DND-41 (cell line): ENCODE data around the gene RBMS3.

Experiments used
- CTCF ChIP-seq: IDR thresholded peaks from 2 replicates; pipeline ENCODE4 v1.5.1; 2012; ENCODE audit warnings: borderline replicate concordance, low read length, moderate library complexity, mild to moderate bottlenecking; ENCODE audit not compliant: poor library complexity, severe bottlenecking; ENCODE audit errors: extremely low read depth
- EZH2 ChIP-seq: IDR thresholded peaks from 3 replicates; pipeline ENCODE4 v1.6.1; 2012; ENCODE audit warnings: borderline replicate concordance, low read depth, mild to moderate bottlenecking, moderate library complexity, low read length, inconsistent platforms; ENCODE audit not compliant: severe bottlenecking

- TF ChIP-seq CTCF (no peak), EZH2 (no peak)
Measured at GRCh38 chr3:29695201-29695600, 414.3 kb downstream of the RBMS3 start.
